ENCODE results near the gene UBE2E2. TPM values are rescaled to one million over a fixed set of nuclear protein-coding genes. Genes with fewer than 3 reads are reported as not detected.

UBE2E2 gene
- total RNA-seq, 1 experiment from 2014 or later: 25.1 TPM

GRCh38 chr3:23192816-23193215 lies 10.3 kb upstream of the UBE2E2 start:
- H3K27me3 Mint-ChIP-seq (ENCODE audit: unreplicated experiment): peaks cover 77% of the 10 kb centered on the region
- TF ChIP-seq CTCF (IDR thresholded peaks at IDR 0.05; ENCODE audit: unreplicated experiment): no peak
- H3K9me3 Mint-ChIP-seq (ENCODE audit: low read depth, unreplicated experiment): no peaks in the 10 kb centered on the region
- CTCF ChIA-PET: no interaction called here
- intact Hi-C loops (cut with micrococcal nuclease; ENCODE audit: unreplicated experiment): no loop called here
- no peak for DNase-seq
- no peak overlapping the region for H3K4me3 Mint-ChIP-seq (ENCODE audit: low read depth, unreplicated experiment)
- H3K36me3 Mint-ChIP-seq (ENCODE audit: insufficient read depth, unreplicated experiment): no peaks in the 10 kb centered on the region
- H3K4me1 Mint-ChIP-seq (ENCODE audit: low read depth, unreplicated experiment): no peaks in the 10 kb centered on the region
- H3K27ac Mint-ChIP-seq (ENCODE audit: unreplicated experiment): no peak overlapping the region
- no TSS peak for BruUV-seq (replicated peaks)

- H3K9me3 Mint-ChIP-seq (ENCODE audit: low read depth, unreplicated experiment): no peaks in the 10 kb centered on the region
- no peak overlapping the region for H3K4me3 Mint-ChIP-seq (ENCODE audit: low read depth, unreplicated experiment)
- CTCF ChIA-PET: interaction anchor here (0.6 kb wide), 1 partner anchor 252 kb away, joined by 8 read pairs; no protein-coding TSS in a partner anchor
- H3K27me3 Mint-ChIP-seq (ENCODE audit: unreplicated experiment): peaks cover 85% of the 10 kb centered on the region
- intact Hi-C loops (cut with micrococcal nuclease; ENCODE audit: unreplicated experiment): no loop called here
- DNase-seq: no peak
- no peak for TF ChIP-seq CTCF (IDR thresholded peaks at IDR 0.05; ENCODE audit: unreplicated experiment)
- no peaks in the 10 kb centered on the region for H3K36me3 Mint-ChIP-seq (ENCODE audit: insufficient read depth, unreplicated experiment)
- H3K27ac Mint-ChIP-seq (ENCODE audit: unreplicated experiment): no peak overlapping the region
- no TSS peak for BruUV-seq (replicated peaks)
- H3K4me1 Mint-ChIP-seq (ENCODE audit: low read depth, unreplicated experiment): no peaks in the 10 kb centered on the region
Measured at GRCh38 chr3:23193831-23194230, 9.3 kb upstream of the UBE2E2 start.

- BruUV-seq (replicated peaks): no TSS peak
- intact Hi-C loops (cut with micrococcal nuclease; ENCODE audit: unreplicated experiment): no loop called here
- no peaks in the 10 kb centered on the region for H3K4me1 Mint-ChIP-seq (ENCODE audit: low read depth, unreplicated experiment)
- TF ChIP-seq CTCF (IDR thresholded peaks at IDR 0.05; ENCODE audit: unreplicated experiment): no peak
- H3K9me3 Mint-ChIP-seq (ENCODE audit: low read depth, unreplicated experiment): no peaks in the 10 kb centered on the region
- no peak overlapping the region for H3K27ac Mint-ChIP-seq (ENCODE audit: unreplicated experiment)
- no peak overlapping the region for H3K4me3 Mint-ChIP-seq (ENCODE audit: low read depth, unreplicated experiment)
- peaks cover 16% of the 10 kb centered on the region for H3K36me3 Mint-ChIP-seq (ENCODE audit: insufficient read depth, unreplicated experiment)
- DNase-seq: no peak
- CTCF ChIA-PET: no interaction called here
- peaks cover 85% of the 10 kb centered on the region for H3K27me3 Mint-ChIP-seq (ENCODE audit: unreplicated experiment)
Measured at GRCh38 chr3:23198801-23199200, 4.3 kb upstream of the UBE2E2 start.

GRCh38 chr3:23199649-23200048 lies 3.5 kb upstream of the UBE2E2 start:
- Mint-ChIP-seq H3K36me3 (ENCODE audit: insufficient read depth, unreplicated experiment) (peaks cover 21% of the 10 kb centered on the region), H3K4me1 (ENCODE audit: low read depth, unreplicated experiment) (peaks cover 7% of the 10 kb centered on the region), H3K27me3 (ENCODE audit: unreplicated experiment) (peaks cover 77% of the 10 kb centered on the region), H3K9me3 (ENCODE audit: low read depth, unreplicated experiment) (no peaks in the 10 kb centered on the region), H3K27ac (ENCODE audit: unreplicated experiment) (no peak overlapping the region), H3K4me3 (ENCODE audit: low read depth, unreplicated experiment) (no peak overlapping the region)
- CTCF ChIA-PET: no interaction called here
- BruUV-seq (replicated peaks): no TSS peak
- DNase-seq: no peak
- no peak for TF ChIP-seq CTCF (IDR thresholded peaks at IDR 0.05; ENCODE audit: unreplicated experiment)
- intact Hi-C loops (cut with micrococcal nuclease; ENCODE audit: unreplicated experiment): loop anchor here (10.0 kb wide), 1 partner anchor 665 kb away; no protein-coding TSS in a partner anchor
